ENCODE measurements around the gene VASH1.
"Not testable (repeated sequence)": the region's sequence is repeated elsewhere in the genome, so short reads cannot be mapped to it uniquely, and the experiment has no call there.

Gene VASH1

GRCh38 chr14:76761136-76761959, at the start of gene VASH1:
VASH1 (plus strand) TSS chr14:76761468; CDS start chr14:76762822, 1,354 bp downstream.
- DNase-seq (ENCODE audit: low read depth in 2 of 3, low spot score in 1 of 3): peak in 2 of 3 donors; percentile 42 to 52

GRCh38 chr14:76713121-76713520, 48.1 kb upstream of the VASH1 start:
- DNase-seq (ENCODE audit: low read depth in 2 of 3, low spot score in 1 of 3): no peak

- DNase-seq (ENCODE audit: low read depth in 2 of 3, low spot score in 1 of 3): no peak
Measured at GRCh38 chr14:76714470-76714869, 46.8 kb upstream of the VASH1 start.

GRCh38 chr14:76715101-76715500, 46.2 kb upstream of the VASH1 start:
- DNase-seq (ENCODE audit: low read depth in 2 of 3, low spot score in 1 of 3): no peak

GRCh38 chr14:76715511-76716081, 45.7 kb upstream of the VASH1 start:
- DNase-seq (ENCODE audit: low read depth in 2 of 3, low spot score in 1 of 3): no peak

- no peak for DNase-seq (ENCODE audit: low read depth in 2 of 3, low spot score in 1 of 3)
Measured at GRCh38 chr14:76716285-76716684, 45.0 kb upstream of the VASH1 start.

GRCh38 chr14:76717508-76718290, 43.6 kb upstream of the VASH1 start:
- no peak for DNase-seq (ENCODE audit: low read depth in 2 of 3, low spot score in 1 of 3)

GRCh38 chr14:76718306-76719040, 42.8 kb upstream of the VASH1 start:
- no peak for DNase-seq (ENCODE audit: low read depth in 2 of 3, low spot score in 1 of 3)

- DNase-seq (ENCODE audit: low read depth in 2 of 3, low spot score in 1 of 3): no peak
Measured at GRCh38 chr14:76719666-76720065, 41.6 kb upstream of the VASH1 start.

- no peak for DNase-seq (ENCODE audit: low read depth in 2 of 3, low spot score in 1 of 3)
Measured at GRCh38 chr14:76720382-76720813, 40.9 kb upstream of the VASH1 start.

GRCh38 chr14:76721506-76721905, 39.8 kb upstream of the VASH1 start:
- DNase-seq (ENCODE audit: low read depth in 2 of 3, low spot score in 1 of 3): not testable (repeated sequence)

GRCh38 chr14:76724651-76725550, 36.4 kb upstream of the VASH1 start:
- DNase-seq (ENCODE audit: low read depth in 2 of 3, low spot score in 1 of 3): no peak

GRCh38 chr14:76726551-76726970, 34.7 kb upstream of the VASH1 start:
- no peak for DNase-seq (ENCODE audit: low read depth in 2 of 3, low spot score in 1 of 3)

GRCh38 chr14:76727384-76727783, 33.9 kb upstream of the VASH1 start:
- no peak for DNase-seq (ENCODE audit: low read depth in 2 of 3, low spot score in 1 of 3)

GRCh38 chr14:76727901-76728300, 33.4 kb upstream of the VASH1 start:
- no peak for DNase-seq (ENCODE audit: low read depth in 2 of 3, low spot score in 1 of 3)

- DNase-seq (ENCODE audit: low read depth in 2 of 3, low spot score in 1 of 3): no peak
Measured at GRCh38 chr14:76729258-76729657, 32.0 kb upstream of the VASH1 start.

GRCh38 chr14:76729953-76730505, 31.2 kb upstream of the VASH1 start:
- DNase-seq (ENCODE audit: low read depth in 2 of 3, low spot score in 1 of 3): no peak

GRCh38 chr14:76734501-76734900, 26.8 kb upstream of the VASH1 start:
- not testable (repeated sequence) for DNase-seq (ENCODE audit: low read depth in 2 of 3, low spot score in 1 of 3)

GRCh38 chr14:76736514-76736913, 24.8 kb upstream of the VASH1 start:
- no peak for DNase-seq (ENCODE audit: low read depth in 2 of 3, low spot score in 1 of 3)

GRCh38 chr14:76741074-76741473, 20.2 kb upstream of the VASH1 start:
- DNase-seq (ENCODE audit: low read depth in 2 of 3, low spot score in 1 of 3): no peak
